ENCODE data around the gene ZNF436. TPM values are rescaled to one million over a fixed set of nuclear protein-coding genes. Genes with fewer than 3 reads are reported as not detected.

Gene ZNF436
- total RNA-seq, 1 experiment from 2014 or later = 13.4 TPM

GRCh38 chr1:23367451-23367790 lies 2.2 kb downstream of the ZNF436 start:
- no peak for DNase-seq (ENCODE audit: low read depth)

DNA sequence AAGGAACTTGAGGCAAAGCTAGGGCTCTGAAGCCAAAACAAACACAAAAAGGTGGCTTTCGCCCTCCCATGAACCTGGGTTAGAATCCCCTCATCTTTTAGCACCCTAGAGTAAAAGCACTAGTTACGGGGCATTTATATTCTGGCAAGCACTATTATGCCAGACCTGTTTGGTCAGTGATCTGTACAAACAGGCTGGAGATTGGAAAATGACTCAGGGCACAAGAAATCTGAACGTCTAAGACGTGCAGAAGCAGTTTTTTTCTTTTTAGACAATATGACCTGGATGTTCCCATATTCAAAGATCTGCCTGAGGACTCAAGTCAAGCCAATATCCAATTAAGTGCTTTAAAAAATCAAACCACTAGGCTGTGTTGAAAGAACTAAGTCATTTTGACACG lies 3.0 kb downstream of the ZNF436 start:
- no peak for DNase-seq (ENCODE audit: low read depth)

- no peak for DNase-seq (ENCODE audit: low read depth)
Measured at GRCh38 chr1:23366146-23366545, 3.5 kb downstream of the ZNF436 start.

DNA sequence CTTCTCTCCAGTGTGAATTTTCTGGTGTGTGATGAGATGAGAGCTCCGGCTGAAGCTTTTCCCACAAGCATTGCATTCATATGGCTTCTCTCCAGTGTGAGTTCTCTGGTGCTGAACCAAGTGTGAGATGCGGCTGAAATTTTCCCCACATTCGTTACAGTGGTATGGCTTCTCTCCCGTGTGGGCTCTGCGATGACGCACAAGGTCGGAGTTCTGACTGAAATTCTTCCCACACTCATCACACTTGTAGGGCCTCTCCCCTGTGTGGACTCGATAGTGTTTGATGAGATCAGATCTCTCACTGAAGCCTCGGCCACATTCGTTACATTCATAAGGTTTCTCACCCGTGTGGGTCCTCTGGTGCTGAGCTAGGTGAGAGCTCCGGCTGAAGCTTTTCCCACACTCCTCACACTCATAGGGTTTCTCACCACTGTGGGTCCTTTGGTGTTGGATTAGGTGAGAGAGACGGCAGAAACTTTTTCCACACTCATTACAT lies 7.4 kb downstream of the ZNF436 start:
- no peak for DNase-seq (ENCODE audit: low read depth)

DNA sequence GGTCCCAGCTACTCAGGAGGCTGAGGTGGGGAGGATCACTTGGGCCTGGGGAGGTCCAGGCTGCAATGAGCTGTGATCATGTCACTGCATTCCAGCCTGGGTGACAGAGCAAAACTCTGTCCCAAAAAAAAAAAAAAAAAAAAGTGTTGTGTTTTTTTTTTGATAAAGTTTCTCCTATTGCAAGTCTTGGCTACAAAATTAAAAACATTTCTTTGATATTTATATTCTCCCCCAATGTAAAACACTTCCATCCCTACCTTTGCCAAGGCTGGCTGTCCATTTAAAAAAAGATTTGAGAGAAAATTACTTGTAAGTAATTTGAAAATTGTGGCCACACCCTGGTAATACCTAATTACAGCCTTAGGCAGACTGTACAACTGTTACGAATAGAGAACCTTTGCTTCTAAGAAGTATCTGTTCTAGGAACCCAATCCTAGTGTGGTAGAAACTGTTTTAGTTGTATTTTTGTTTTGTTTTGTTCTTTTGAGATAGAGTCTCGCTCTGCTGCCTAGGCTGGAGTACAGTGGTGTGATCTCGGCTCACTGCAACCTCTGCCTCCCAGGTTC lies 11.2 kb downstream of the ZNF436 start:
- DNase-seq (ENCODE audit: low read depth) = no peak

GRCh38 chr1:23357138-23357908 lies 12.3 kb downstream of the ZNF436 start:
- DNase-seq (ENCODE audit: low read depth) = peak; percentile 41

GRCh38 chr1:23356471-23357137 lies 13.0 kb downstream of the ZNF436 start:
- DNase-seq (ENCODE audit: low read depth) = no peak

DNA sequence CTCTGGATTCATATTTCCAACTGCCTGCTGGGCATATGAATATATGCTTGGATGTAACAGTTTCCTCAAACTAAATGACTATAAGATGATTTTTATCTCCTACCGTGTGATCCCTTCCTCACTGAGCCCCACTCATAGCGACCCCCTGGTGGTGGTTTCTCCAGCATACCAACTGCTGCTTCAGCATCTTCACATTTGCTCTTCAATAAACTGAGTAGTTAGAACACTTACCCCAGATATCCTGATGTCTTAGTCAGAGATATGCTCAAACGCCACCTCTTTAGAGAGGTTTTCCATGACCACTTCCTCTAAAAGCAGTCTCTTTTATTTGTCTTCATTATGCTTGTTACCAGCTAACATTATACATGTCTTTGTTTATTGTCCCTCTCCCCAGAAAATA lies 15.4 kb downstream of the ZNF436 start:
- DNase-seq (ENCODE audit: low read depth) = no peak

GRCh38 chr1:23352096-23352695 lies 17.4 kb downstream of the ZNF436 start:
- DNase-seq (ENCODE audit: low read depth) = peak; percentile 37

DNA sequence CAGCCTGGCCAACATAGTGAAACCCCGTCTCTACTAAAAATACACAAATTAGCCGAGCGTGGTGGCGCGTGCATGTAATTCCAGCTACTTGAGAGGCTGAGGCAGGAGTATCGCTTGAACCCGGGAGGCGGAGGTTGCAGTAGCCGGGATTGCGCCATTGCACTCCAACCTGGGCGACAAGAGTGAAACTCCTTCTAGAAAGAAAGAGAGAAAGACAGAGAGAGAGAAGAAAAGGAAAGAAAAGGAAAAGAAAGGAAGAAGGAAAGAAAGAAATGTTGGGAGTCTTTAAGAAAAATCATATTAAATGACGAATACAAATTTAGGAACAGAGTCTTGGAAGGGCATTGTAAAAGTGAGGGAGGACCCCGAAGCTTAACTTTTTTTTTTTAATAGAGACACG lies 23.7 kb downstream of the ZNF436 start:
- DNase-seq (ENCODE audit: low read depth) = no peak

GRCh38 chr1:23344987-23345472 lies 24.6 kb downstream of the ZNF436 start:
- DNase-seq (ENCODE audit: low read depth) = peak; percentile 26

DNA sequence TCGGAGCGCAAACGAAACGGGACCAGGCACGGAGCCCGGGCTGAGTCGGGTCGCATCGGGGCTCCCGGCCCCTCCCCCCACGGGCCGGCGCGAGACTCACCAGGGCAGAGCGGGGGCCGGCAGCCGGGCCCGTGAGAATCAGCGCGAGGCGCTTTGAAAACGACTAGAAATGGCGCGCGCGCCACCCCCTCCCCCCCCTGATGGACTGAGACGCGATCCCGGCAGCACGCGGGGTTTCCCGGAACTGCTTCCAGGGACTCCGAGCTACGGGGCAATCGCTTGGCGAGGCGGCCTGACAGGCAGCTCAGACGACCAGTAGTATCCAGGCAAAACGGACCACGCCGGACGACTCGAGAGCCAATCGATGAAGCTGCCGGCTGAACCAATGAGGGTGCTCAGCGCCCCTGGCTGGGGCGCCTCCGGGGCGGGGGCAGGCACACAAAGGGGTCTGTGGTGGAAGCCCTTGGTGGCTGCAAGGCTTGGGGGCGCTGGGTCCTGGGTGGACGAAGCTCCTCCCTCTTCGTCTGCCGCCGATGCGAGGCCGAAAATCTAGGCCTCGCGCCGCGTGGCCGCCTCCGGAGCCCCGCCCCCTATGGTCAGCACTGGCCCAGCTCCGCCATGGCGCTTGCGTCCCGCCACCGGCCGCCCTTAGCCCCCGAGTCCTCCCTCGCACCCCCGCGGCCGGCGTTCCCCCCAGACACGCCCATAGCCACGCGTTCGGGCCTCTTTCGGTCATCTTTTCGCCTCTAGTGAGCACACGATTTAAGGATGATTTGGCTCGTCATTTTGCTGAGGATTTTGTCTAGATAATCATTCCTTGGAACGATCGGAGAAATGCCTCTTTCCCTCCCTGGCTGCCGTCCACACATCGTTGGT lies 25.3 kb downstream of the ZNF436 start, which contains the start of gene HNRNPR:
Gene HNRNPR (minus strand): TSS at position 174 of the 876 bp plus-strand sequence. CDS start 3,276 bp downstream, outside the sequence.
- peak; percentile 100 for DNase-seq (ENCODE audit: low read depth)

DNA sequence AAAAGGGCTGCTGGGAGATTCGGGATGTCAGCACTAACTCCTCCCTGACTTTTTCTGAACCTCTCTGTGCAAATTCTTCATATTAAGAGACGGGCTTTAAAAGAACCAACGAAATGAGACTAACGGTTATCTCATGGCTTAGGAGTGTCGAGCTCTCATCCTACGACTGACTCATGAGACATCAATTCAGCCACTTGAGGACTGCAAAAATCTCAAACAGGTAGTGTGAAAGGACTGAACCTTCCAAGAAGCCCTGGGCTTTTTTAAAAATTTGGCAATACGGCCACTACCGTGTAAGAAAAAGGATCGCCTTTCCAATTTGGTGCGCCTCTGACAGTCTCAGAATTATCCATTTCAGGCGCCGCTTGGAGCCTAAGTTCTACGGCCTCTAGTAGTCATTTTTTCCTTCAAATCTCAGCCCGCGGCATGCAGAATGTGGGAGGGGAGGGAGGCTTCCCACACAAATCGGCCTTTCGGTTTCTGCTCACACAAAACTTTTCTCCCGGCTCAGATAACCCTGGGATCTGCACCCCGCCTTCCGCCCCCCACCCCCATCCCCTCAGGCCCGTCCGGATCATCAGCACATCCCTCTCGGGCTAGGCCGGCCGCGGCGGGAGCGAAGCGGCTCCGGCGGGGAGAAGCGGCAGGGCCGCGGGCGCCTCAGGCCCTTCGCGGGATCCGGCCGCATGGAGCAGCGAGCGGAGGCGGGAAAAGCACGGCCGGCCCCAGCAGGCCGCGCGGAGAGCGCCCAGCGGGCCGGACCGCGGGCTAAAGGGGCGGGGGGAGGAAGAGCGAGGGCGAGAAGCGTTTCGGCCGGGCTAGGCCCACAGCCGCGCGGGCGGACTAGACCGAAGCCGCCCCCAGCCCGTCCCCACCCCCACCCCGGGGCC lies 26.2 kb downstream of the ZNF436 start:
- peak; percentile 72 for DNase-seq (ENCODE audit: low read depth)

DNA sequence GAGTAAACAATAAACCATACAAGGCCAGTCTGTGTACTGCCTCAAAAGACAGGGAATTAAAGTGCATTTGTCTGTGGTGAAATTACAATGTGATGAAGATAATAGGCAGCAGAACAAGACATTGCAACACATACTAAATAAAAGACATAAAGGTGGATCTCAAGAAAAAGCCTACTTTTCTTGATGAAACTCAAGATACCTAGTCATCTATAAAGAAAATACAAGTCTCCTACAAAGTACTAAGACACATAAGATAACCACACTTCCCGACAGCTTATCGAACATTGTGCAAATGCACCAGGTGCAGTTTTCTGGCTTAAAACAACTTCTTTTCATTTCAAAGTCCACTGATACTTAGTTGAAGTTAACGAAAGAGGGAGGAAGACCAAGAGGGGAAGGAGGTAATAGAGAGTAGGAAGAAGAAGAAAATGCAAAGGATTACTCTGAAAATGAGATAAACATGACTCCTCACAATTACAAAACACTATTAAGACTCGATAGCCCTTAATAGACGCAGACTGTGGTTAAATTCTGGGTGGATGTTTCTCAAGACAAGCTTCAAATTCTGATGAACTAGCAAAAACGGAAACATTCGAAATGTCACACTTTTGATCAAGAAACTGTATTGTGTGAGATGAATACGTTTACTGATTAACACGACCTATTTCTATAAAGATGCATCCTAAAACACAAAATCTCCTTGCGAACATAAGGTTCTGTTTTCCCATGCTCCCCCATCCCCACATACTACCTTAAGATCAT lies 27.5 kb downstream of the ZNF436 start:
- no peak for DNase-seq (ENCODE audit: low read depth)

GRCh38 chr1:23339632-23340031 lies 30.0 kb downstream of the ZNF436 start:
- DNase-seq (ENCODE audit: low read depth) = no peak

DNA sequence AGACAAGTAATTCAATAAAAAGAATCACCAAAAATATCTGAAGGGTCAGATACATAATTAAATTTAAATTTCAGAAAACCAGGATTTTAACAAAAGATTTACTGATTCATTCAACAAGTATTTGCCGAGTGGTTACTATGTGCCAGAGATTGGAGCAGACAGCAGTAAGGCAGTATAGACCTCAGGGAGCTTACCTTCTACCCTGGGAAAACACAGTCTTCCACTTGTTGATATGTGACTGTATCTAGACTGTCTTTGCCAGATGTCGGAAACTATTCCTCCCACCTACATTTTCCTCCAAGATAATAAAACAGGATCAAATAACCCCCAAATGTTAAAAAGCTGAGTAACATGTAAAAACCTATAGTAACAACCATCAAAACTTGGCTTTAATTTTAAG lies 31.8 kb downstream of the ZNF436 start:
- DNase-seq (ENCODE audit: low read depth) = no peak

GRCh38 chr1:23331713-23332112 lies 37.9 kb downstream of the ZNF436 start:
- no peak for DNase-seq (ENCODE audit: low read depth)

DNA sequence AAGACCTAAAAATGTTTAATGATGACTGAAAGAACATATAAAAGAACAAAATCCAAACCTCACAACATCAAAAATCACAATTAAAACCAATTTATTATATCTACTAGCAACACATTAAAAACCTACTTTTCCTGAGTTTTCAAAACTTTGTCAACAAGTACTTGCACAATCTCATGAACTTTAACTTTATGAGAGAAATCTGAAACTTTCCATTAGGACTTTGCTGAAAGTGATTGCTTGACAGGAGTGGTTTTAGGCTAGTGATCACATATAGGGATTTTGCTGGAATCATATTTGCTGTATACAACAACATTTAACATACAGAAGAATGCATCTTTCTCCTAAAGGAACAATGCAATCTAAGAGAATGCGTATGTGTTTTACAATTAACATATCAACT lies 38.8 kb downstream of the ZNF436 start:
- DNase-seq (ENCODE audit: low read depth) = no peak

- no peak for DNase-seq (ENCODE audit: low read depth)
Measured at GRCh38 chr1:23325393-23325792, 44.2 kb downstream of the ZNF436 start.
